Brain microvascular endothelial cell (primary cell): Measurements from ENCODE around the gene CDH19.

Experiments used
- DNase-seq: peaks from one replicate; pipeline ENCODE4 v3.0.0-alpha.2; 2020
- H3K27ac ChIP-seq: fragments of 250-450 bp; sonication (Bioruptor Pico); 2 replicates; pipeline ENCODE4 v1.5.1; 2020; ENCODE audit warnings: mild to moderate bottlenecking, moderate library complexity
- H3K27me3 ChIP-seq: fragments of 250-450 bp; sonication (Bioruptor Pico); replicated peaks from 2 replicates; pipeline ENCODE4 v1.5.1; 2020; ENCODE audit warnings: mild to moderate bottlenecking
- H3K36me3 ChIP-seq: fragments of 250-450 bp; sonication (Bioruptor Pico); replicated peaks from 2 replicates; pipeline ENCODE4 v1.5.1; 2020; ENCODE audit warnings: mild to moderate bottlenecking
- H3K4me3 ChIP-seq: 2 replicates; pipeline ENCODE4 v1.5.1; 2011; ENCODE audit warnings: low read depth, mild to moderate bottlenecking, control low read depth, low read length, moderate library complexity
- CTCF ChIP-seq: IDR thresholded peaks from 2 replicates; pipeline ENCODE4 v1.5.1; 2011; ENCODE audit warnings: low read depth, mild to moderate bottlenecking, moderate library complexity, low read length, control low read depth, inconsistent platforms; ENCODE audit errors: missing control alignments
- in situ Hi-C: cut with HindIII; loops from 2 replicates; pipeline ENCODE4 v1.10.0; 2017; ENCODE audit warnings: low sequenced_read_pairs, low pct_ligation_motif_present

The CDH19 gene, protein sequence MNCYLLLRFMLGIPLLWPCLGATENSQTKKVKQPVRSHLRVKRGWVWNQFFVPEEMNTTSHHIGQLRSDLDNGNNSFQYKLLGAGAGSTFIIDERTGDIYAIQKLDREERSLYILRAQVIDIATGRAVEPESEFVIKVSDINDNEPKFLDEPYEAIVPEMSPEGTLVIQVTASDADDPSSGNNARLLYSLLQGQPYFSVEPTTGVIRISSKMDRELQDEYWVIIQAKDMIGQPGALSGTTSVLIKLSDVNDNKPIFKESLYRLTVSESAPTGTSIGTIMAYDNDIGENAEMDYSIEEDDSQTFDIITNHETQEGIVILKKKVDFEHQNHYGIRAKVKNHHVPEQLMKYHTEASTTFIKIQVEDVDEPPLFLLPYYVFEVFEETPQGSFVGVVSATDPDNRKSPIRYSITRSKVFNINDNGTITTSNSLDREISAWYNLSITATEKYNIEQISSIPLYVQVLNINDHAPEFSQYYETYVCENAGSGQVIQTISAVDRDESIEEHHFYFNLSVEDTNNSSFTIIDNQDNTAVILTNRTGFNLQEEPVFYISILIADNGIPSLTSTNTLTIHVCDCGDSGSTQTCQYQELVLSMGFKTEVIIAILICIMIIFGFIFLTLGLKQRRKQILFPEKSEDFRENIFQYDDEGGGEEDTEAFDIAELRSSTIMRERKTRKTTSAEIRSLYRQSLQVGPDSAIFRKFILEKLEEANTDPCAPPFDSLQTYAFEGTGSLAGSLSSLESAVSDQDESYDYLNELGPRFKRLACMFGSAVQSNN

GRCh38 chr18:66603941-66604627 lies at the start of gene CDH19:
TSS of gene CDH19 (minus strand) at chr18:66604090. CDS start at chr18:66572204, 31,886 bp downstream.
- peak; percentile 18 for DNase-seq
- no peaks in the 10 kb centered on the region for H3K27me3 ChIP-seq
- no peak within 1 kb of the TSS for H3K4me3 ChIP-seq
- TF ChIP-seq CTCF: no peak
- no peak within 1 kb of the TSS for H3K27ac ChIP-seq
- H3K36me3 ChIP-seq: no peaks in the 10 kb centered on the region
- in situ Hi-C loops: no loop called here

DNA sequence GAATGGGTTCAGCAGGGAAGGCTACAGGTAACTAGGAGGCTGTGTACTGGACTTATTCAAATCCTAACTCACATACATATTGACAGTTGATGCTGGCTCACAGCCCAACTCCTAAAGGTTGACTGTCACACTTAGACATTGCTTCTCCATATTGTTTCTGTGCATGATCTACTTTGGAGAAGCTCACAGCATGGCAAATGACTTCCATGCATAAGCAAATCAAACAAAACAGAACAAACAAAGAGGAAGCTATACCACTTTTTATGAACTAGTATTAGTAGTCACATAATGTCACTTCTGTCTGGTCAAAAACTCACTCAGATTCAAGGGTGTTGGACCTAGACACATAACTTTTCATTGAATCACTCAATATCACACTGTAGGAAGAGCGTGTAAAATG lies 43.8 kb upstream of the CDH19 start:
- in situ Hi-C loops: no loop called here
- no peak for DNase-seq
- H3K36me3 ChIP-seq: no peaks in the 10 kb centered on the region

GRCh38 chr18:66646609-66647008 lies 42.7 kb upstream of the CDH19 start:
- TF ChIP-seq CTCF: no peak
- Histone ChIP-seq H3K27ac (no peak overlapping the region), H3K27me3 (no peaks in the 10 kb centered on the region), H3K4me3 (no peak overlapping the region), H3K36me3 (no peaks in the 10 kb centered on the region)
- in situ Hi-C loops: no loop called here
- DNase-seq: peak; percentile 16

More for the DNA sequence above, 43.8 kb upstream of the CDH19 start:
- no peak overlapping the region for H3K27ac ChIP-seq
- no peak for TF ChIP-seq CTCF
- no peaks in the 10 kb centered on the region for H3K27me3 ChIP-seq
- H3K4me3 ChIP-seq: no peak overlapping the region

DNA sequence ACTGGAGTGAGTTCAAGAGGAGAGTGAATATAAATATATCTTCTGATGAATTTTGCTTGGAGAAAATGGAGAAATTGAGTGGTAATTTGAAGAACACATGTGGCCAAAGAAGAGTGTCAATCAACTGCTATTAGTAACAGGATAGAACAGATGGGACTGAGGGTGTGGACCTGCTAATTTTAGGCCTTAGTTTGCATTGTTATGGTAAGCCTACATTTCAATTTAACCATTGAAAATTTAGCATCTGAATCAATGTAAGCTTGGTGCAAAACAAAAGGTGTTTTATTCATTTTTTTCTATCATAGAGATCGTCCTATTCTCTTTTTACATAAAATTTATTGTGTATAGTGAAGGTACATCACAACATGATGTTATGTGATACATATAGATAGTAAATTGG lies 42.1 kb upstream of the CDH19 start:
- no peak for DNase-seq
- in situ Hi-C loops: no loop called here
- no peak overlapping the region for H3K27ac ChIP-seq
- H3K4me3 ChIP-seq: no peak overlapping the region
- H3K27me3 ChIP-seq: no peaks in the 10 kb centered on the region
- TF ChIP-seq CTCF: no peak
- no peaks in the 10 kb centered on the region for H3K36me3 ChIP-seq

DNA sequence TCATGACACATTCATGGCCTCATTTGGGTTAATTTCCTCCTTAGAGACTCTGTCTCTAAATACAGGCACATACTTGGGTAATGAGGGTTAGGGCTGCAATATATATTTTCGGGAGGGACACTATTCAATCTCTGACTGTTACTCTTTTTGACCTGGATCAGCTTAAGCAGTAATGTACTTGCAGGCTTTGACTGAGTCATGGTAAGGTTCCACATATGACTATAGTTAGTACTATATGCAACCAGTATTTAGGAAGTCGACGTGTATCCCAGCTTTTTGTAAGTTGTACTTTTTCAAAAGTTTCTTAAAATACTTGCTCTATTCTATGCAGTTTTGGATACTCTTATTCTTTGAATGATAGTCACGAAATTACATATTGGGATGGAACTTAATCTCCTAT lies 37.2 kb upstream of the CDH19 start:
- no peaks in the 10 kb centered on the region for H3K36me3 ChIP-seq
- no peak for TF ChIP-seq CTCF
- DNase-seq: no peak
- H3K27ac ChIP-seq: no peak overlapping the region
- H3K27me3 ChIP-seq: no peaks in the 10 kb centered on the region
- in situ Hi-C loops: no loop called here
- no peak overlapping the region for H3K4me3 ChIP-seq
